Adrenal gland (tissue), 12 donors: ENCODE data around the gene ANKRD1. TPM values are rescaled to one million over a fixed set of nuclear protein-coding genes. Genes with fewer than 3 reads are reported as not detected.
A peak's percentile ranks its signal among the peaks of the same experiment; 100 is the strongest.

ENCODE experiments used
- DNase-seq, 7 donors: peaks; one replicate each; pipeline ENCODE4 v3.0.0-alpha.2; 2019 to 2020
- H3K27ac ChIP-seq, 5 donors: fragments of 200-600 bp; sonication (generic) in 4 of 5; 1 replicate in 3 of 5; 2 replicates in 2 of 5; pipeline versions ENCODE4 v1.5.1 to v1.8.0; 2016 to 2020; ENCODE audit warnings: mild to moderate bottlenecking in 1 of 5
- H3K27me3 ChIP-seq: fragments of 200-600 bp; 2 replicates; pipeline ENCODE4 v1.8.0; 2021
- H3K36me3 ChIP-seq, 2 donors: fragments of 200-600 bp; replicated peaks in 1 of 2; 1 replicate in 1 of 2; 2 replicates in 1 of 2; pipeline versions ENCODE4 v1.5.1 to v1.8.0; 2018 to 2022
- H3K4me1 ChIP-seq, 2 donors: fragments of 200-600 bp; replicated peaks in 1 of 2; 1 replicate in 1 of 2; 2 replicates in 1 of 2; pipeline versions ENCODE4 v1.5.1 to v1.8.0; 2018 to 2021
- H3K4me3 ChIP-seq, 4 donors: fragments of 200-600 bp; sonication (generic) in 3 of 4; one replicate each; pipeline ENCODE4 v1.5.1; 2016 to 2018
- H3K9me3 ChIP-seq, 3 donors: fragments of 200-600 bp; sonication (generic) in 1 of 3; replicated peaks in 1 of 3; 1 replicate in 2 of 3; 2 replicates in 1 of 3; pipeline versions ENCODE4 v1.5.1 to v1.8.0; 2016 to 2021
- POLR2A ChIP-seq, 2 donors: fragments of 450-650 bp; IDR thresholded peaks; one replicate each; pipeline ENCODE4 v1.6.1; 2017; ENCODE audit warnings: antibody characterized with exemption in 2 of 2, mild to moderate bottlenecking in 2 of 2, moderate library complexity in 1 of 2
- WGBS, 4 donors: extraction: QIAGEN DNeasy Blood & Tissue Kit in 2 of 4; methylation state at CpG; one replicate each; pipeline versions ENCODE4 v1.1.5 to v1.1.7; 2013 to 2017; 5-methylcytosine and 5-hydroxymethylcytosine counted together
- intact Hi-C, 2 donors: fragments of 100-400 bp; cut with DNase I; formaldehyde crosslinking; loops; one replicate each; pipeline versions ENCODE4 v1.14.1 to v1.15.0; 2022 to 2023
- polyA plus RNA-seq, 3 donors: library from polyadenylated mRNA; stranded (reverse); fragments of 200-250 nt in 2 of 3; fragments of 350-450 nt in 1 of 3; fragmentation: Illumina TruSeq in 1 of 3; extraction: RNeasy Lipid Tissue Mini Kit (QIAGEN cat#74804) in 1 of 3; gene quantifications; one replicate each; pipeline ENCODE4 v1.2.3, GENCODE V29; 2013 to 2014
- total RNA-seq, 9 donors: library from RNA; depleted of rRNA in 4 of 9; stranded (reverse); fragments of >200 nt in 4 of 9; fragments of 120-200 nt in 1 of 9; fragmentation: NEBNext Ultra II Directional in 1 of 9; extraction: Animal tissue kit (Norgen Biotek cat#: 25700) in 1 of 9; gene quantifications; one replicate each; pipeline versions ENCODE4 v1.1.0 to v1.2.4, GENCODE V29; 2013 to 2023
- TF ChIP-seq, protein P1 (sequence below), 6 experiments: fragments of 450-650 bp in 4 of 6; fragments of 200-600 bp in 2 of 6; sonication (generic) in 1 of 6; IDR thresholded peaks; 1 replicate in 5 of 6; 2 replicates in 1 of 6; pipeline versions ENCODE4 v1.5.1 to v1.8.0; 2016 to 2021; ENCODE audit warnings: antibody characterized with exemption in 6 of 6, mild to moderate bottlenecking in 2 of 6, moderate library complexity in 1 of 6
- donor health status: healthy with polysubstance abuse.
- donor health status: Bipolar disorder and iron deficiency.
- donor health status: DM: yes; HTN: yes; CAD: no.
- donor health status: DM: no; HTN: no; CAD: no.
- donor health status: DM: no; HTN: no; CAD: no.
- donor health status: DM: yes; HTN: yes; CAD: no.

ANKRD1 gene
- total and polyA plus RNA-seq, 12 donors: 0.15 to 2.3 (median 0.28) TPM; not detected in 3

DNA sequence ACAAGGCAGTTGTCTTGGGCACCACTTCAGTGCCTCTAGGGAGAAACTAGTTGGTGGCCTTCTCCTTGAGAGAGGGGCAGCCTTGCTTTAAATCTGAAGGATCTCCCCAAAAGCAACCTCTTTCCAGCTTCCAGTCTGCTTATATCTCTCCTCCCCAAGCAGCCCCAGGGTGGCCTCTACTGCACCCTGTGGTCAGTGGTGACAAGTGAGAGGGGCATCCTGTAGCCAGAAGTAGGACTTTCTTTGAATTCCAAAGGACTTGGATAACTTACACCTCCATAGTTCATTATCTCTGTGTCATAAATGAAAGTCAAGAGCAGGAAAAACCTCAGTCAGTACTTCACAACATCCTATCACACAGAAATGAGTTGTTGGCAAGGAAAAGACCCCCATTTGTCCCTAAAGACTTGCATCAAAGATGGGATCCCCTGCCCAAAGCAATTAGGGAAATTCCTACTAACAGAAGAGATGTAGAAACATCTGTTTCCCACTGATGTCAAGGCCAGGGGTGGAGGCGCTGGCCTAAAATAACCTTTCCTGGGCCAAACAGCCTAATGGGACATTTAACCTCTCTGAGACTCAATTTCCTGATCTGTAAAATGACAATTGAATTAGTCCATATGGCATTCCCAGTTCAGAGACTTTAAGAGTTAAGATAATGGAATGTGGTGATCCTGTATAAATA, 44.0 kb upstream of the ANKRD1 start:
- Histone ChIP-seq H3K4me3 (no peak overlapping the region), H3K4me1 (peaks cover 3% of the 10 kb centered on the region in 2 donors), H3K9me3 (no peaks in the 10 kb centered on the region), H3K36me3 (no peaks in the 10 kb centered on the region), H3K27me3 (no peaks in the 10 kb centered on the region), H3K27ac (peak overlapping the region in 1 of 5 donors; percentile 46)
- TF ChIP-seq POLR2A (IDR thresholded peaks at IDR 0.05): no peak
- TF ChIP-seq, protein P1, sequence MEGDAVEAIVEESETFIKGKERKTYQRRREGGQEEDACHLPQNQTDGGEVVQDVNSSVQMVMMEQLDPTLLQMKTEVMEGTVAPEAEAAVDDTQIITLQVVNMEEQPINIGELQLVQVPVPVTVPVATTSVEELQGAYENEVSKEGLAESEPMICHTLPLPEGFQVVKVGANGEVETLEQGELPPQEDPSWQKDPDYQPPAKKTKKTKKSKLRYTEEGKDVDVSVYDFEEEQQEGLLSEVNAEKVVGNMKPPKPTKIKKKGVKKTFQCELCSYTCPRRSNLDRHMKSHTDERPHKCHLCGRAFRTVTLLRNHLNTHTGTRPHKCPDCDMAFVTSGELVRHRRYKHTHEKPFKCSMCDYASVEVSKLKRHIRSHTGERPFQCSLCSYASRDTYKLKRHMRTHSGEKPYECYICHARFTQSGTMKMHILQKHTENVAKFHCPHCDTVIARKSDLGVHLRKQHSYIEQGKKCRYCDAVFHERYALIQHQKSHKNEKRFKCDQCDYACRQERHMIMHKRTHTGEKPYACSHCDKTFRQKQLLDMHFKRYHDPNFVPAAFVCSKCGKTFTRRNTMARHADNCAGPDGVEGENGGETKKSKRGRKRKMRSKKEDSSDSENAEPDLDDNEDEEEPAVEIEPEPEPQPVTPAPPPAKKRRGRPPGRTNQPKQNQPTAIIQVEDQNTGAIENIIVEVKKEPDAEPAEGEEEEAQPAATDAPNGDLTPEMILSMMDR (IDR thresholded peaks at IDR 0.05): no peak
- peak in 3 of 7 donors; percentile 2 to 57 (median 17) for DNase-seq
- intact Hi-C loops: no loop called here
- 65 to 86% (median 70%) methylated on average over 1 of the region's 1 CpG for WGBS, 4 donors

DNA sequence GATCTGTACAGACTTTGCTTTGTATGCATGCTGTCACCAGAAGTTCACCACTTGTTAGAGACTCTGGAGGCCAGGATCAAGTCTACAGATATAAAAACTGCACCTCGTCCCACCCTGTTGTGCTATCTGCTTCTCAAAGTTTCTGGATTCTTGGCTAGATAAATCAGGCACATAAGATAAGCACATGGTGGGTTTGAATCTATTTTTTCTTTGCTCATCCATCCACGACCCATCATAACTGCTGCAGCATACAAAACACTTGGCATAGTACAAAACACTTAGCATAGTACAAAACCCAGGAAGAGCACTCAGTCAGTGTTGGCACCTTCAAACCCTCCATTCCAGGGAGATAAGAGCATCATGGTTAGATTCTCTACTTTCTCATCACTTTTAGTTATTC, 42.4 kb upstream of the ANKRD1 start:
- no peak overlapping the region for H3K27ac ChIP-seq
- intact Hi-C loops: no loop called here
- no peaks in the 10 kb centered on the region for H3K36me3 ChIP-seq
- no peak overlapping the region for H3K4me3 ChIP-seq
- peaks cover under 1 to 3% of the 10 kb centered on the region in 2 donors for H3K4me1 ChIP-seq
- H3K9me3 ChIP-seq: no peaks in the 10 kb centered on the region
- no peaks in the 10 kb centered on the region for H3K27me3 ChIP-seq
- DNase-seq: no peak
- TF ChIP-seq, protein P1 (IDR thresholded peaks at IDR 0.05): no peak
- no peak for TF ChIP-seq POLR2A (IDR thresholded peaks at IDR 0.05)
- WGBS, 4 donors: 76 to 84% (median 80%) methylated on average over 2 of the region's 2 CpGs

DNA sequence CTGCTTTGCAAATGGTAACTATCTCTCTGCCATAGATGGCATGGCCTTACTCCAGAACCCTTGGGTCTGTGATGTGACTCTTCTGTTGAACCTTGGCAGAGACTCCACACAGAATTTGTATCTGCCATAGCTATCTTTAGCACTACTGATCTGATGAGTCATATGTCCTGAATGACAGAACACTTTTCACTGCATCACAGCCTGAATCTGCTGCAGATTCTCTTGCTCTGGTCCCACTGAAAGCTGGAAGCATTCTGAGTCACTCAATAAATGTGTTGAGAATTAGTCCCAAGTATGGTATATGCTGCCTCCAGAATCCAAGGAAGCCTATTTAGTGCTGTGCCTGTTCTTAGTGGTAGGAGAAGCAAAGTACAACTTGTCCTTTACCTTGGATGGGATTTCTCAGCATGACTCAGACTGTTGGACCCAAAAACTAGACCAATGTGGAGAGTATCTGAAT, 39.5 kb upstream of the ANKRD1 start:
- no peaks in the 10 kb centered on the region for H3K36me3 ChIP-seq
- intact Hi-C loops: no loop called here
- TF ChIP-seq POLR2A (IDR thresholded peaks at IDR 0.05): no peak
- TF ChIP-seq, protein P1 (IDR thresholded peaks at IDR 0.05): no peak
- no peaks in the 10 kb centered on the region for H3K9me3 ChIP-seq
- H3K27ac ChIP-seq: peak overlapping the region in 1 of 5 donors; percentile 59
- H3K27me3 ChIP-seq: no peaks in the 10 kb centered on the region
- peak; percentile 20 to 63 (median 39) for DNase-seq
- H3K4me3 ChIP-seq: no peak overlapping the region
- H3K4me1 ChIP-seq: peaks cover 0 to 3% of the 10 kb centered on the region in 2 donors

DNA sequence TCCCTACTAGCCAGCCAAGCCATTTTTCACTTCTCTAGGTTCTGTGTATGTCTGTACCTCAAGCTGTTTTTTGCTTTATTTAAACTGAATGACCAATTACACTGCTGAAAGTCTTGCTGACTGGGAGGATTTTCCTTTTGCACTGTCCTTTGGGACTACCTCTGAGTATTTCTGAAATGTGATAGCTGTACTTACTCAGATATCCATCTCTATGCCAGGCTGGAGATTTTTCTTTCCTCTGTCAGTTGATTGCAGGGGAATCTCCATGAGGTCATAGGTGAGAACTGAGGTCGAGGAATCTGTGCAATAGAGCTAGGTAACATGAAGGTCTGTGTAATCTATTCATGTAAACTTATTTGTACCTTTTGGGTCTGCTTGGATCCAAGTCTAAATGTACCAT, 38.9 kb upstream of the ANKRD1 start:
- Histone ChIP-seq H3K9me3 (no peaks in the 10 kb centered on the region), H3K27ac (peak overlapping the region in 1 of 5 donors; percentile 59), H3K36me3 (no peaks in the 10 kb centered on the region), H3K4me3 (no peak overlapping the region), H3K27me3 (no peaks in the 10 kb centered on the region), H3K4me1 (peaks cover 0 to 3% of the 10 kb centered on the region in 2 donors)
- TF ChIP-seq, protein P1 (IDR thresholded peaks at IDR 0.05): no peak
- no peak for TF ChIP-seq POLR2A (IDR thresholded peaks at IDR 0.05)
- 62 to 73% (median 68%) methylated on average over 1 of the region's 1 CpG for WGBS, 4 donors
- intact Hi-C loops: no loop called here
- no peak for DNase-seq
